Breast epithelium (tissue), 4 donors: Measurements from ENCODE around the gene SLC8A2. TPM values are rescaled to one million over a fixed set of nuclear protein-coding genes. Genes with fewer than 3 reads are reported as not detected.
"Not testable (repeated sequence)": the region's sequence is repeated elsewhere in the genome, so short reads cannot be mapped to it uniquely, and the experiment has no call there.

Experiments
- DNase-seq, 2 donors: peaks; one replicate each; pipeline ENCODE4 v3.0.0-alpha.2; 2019; ENCODE audit warnings: low spot score in 2 of 2
- H3K27ac ChIP-seq, 2 donors: fragments of 200-600 bp; sonication (generic) in 1 of 2; one replicate each; pipeline ENCODE4 v1.5.1; 2016 to 2019; ENCODE audit warnings: mild to moderate bottlenecking in 1 of 2
- H3K27me3 ChIP-seq, 2 donors: fragments of 200-600 bp; sonication (generic) in 1 of 2; one replicate each; pipeline versions ENCODE4 v1.5.1 to v1.6.0; 2017 to 2019; ENCODE audit warnings: control low read depth in 1 of 2, mild to moderate bottlenecking in 1 of 2
- H3K36me3 ChIP-seq: fragments of 200-600 bp; one replicate; pipeline ENCODE4 v1.5.1; 2019
- H3K4me1 ChIP-seq, 2 donors: fragments of 200-600 bp; sonication (generic); one replicate each; pipeline ENCODE4 v1.5.1; 2016 to 2019; ENCODE audit warnings: control low read depth in 1 of 2
- H3K4me3 ChIP-seq, 3 donors: fragments of 200-600 bp; sonication (generic); 1 replicate in 2 of 3; 2 replicates in 1 of 3; pipeline ENCODE4 v1.5.1; 2016 to 2019; ENCODE audit warnings: mild to moderate bottlenecking in 3 of 3, moderate library complexity in 2 of 3
- H3K9me3 ChIP-seq, 2 donors: fragments of 200-600 bp; sonication (generic) in 1 of 2; one replicate each; pipeline ENCODE4 v1.5.1; 2016 to 2019; ENCODE audit warnings: control low read depth in 1 of 2
- POLR2A ChIP-seq: fragments of 450-650 bp; IDR thresholded peaks from one replicate; pipeline ENCODE4 v1.6.1; 2016; ENCODE audit warnings: antibody characterized with exemption, mild to moderate bottlenecking, moderate library complexity
- POLR2AphosphoS5 ChIP-seq, 3 donors: sonication (generic); formaldehyde crosslinking; IDR thresholded peaks; one replicate each; pipeline ENCODE4 v1.6.1; 2017; ENCODE audit warnings: antibody characterized with exemption in 3 of 3
- intact Hi-C: fragments of 100-400 bp; cut with DNase I; formaldehyde crosslinking; loops from one replicate; pipeline ENCODE4 v1.15.1; 2023; ENCODE audit warnings: low total_unique reads
- total RNA-seq, 3 donors: library from RNA; depleted of rRNA; stranded (reverse); fragments of >200 nt; gene quantifications; one replicate each; pipeline ENCODE4 v1.1.0, GENCODE V29; 2016
- TF ChIP-seq, protein P1 (sequence below), 3 donors: fragments of 450-650 bp; IDR thresholded peaks; one replicate each; pipeline ENCODE4 v1.5.1; 2016 to 2017; ENCODE audit warnings: antibody characterized with exemption in 3 of 3, mild to moderate bottlenecking in 3 of 3, moderate library complexity in 3 of 3

SLC8A2 gene
- total RNA-seq, 3 donors from 2014 or later = under 0.01 to 0.29 TPM; not detected in 1

DNA sequence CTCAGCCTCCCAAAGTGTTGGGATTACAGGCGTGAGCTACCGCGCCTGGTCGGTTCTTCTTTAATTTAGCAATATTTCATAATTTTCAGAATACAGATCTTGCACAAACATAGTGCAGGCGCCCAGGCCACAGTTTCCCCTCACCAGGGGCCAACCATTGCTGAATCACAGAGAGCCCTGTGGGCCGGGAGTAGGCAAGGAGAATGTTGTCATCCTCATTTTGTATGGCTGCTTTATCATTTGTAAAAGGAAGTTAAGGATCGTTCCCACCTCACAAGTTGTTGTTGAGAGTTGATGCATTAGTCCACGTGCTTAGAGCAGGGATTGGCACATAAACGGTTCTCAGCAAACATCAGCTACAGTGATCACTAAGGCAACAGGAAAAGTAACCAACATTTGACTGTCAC is 82.5 kb downstream of the SLC8A2 start:
- no peaks in the 10 kb centered on the region for H3K9me3 ChIP-seq
- intact Hi-C loops = no loop called here
- H3K4me3 ChIP-seq = no peak overlapping the region
- no peaks in the 10 kb centered on the region for H3K36me3 ChIP-seq
- no peaks in the 10 kb centered on the region for H3K27me3 ChIP-seq
- DNase-seq = no peak
- no peak overlapping the region for H3K27ac ChIP-seq
- H3K4me1 ChIP-seq = no peaks in the 10 kb centered on the region
- TF ChIP-seq POLR2AphosphoS5 (IDR thresholded peaks at IDR 0.05) (no peak), POLR2A (no peak)
- TF ChIP-seq, protein P1, sequence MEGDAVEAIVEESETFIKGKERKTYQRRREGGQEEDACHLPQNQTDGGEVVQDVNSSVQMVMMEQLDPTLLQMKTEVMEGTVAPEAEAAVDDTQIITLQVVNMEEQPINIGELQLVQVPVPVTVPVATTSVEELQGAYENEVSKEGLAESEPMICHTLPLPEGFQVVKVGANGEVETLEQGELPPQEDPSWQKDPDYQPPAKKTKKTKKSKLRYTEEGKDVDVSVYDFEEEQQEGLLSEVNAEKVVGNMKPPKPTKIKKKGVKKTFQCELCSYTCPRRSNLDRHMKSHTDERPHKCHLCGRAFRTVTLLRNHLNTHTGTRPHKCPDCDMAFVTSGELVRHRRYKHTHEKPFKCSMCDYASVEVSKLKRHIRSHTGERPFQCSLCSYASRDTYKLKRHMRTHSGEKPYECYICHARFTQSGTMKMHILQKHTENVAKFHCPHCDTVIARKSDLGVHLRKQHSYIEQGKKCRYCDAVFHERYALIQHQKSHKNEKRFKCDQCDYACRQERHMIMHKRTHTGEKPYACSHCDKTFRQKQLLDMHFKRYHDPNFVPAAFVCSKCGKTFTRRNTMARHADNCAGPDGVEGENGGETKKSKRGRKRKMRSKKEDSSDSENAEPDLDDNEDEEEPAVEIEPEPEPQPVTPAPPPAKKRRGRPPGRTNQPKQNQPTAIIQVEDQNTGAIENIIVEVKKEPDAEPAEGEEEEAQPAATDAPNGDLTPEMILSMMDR (IDR thresholded peaks at IDR 0.05) = no peak

DNA sequence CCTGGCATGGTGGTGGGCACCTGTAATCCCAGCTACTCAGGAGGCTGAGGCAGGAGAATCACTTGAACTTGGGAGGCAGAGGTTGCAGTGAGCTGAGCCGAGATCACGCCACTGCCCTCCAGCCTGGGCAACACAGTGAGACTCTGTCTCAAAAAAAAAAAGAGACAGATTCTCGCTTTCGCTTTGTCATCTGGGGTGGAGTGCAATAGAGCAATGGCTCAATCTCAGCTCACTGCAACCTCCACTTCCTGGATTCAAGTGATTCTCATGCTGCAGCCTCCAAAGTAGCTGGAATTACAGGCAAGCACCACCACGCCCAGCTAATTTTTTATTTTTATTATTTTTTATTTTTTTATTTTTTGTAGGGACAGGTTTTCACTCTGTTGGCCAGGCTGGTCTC is 83.0 kb downstream of the SLC8A2 start:
- H3K27me3 ChIP-seq, H3K27ac ChIP-seq, H3K4me3 ChIP-seq, H3K4me1 ChIP-seq, intact Hi-C loops, H3K9me3 ChIP-seq, DNase-seq, H3K36me3 ChIP-seq: not testable (repeated sequence)

DNA sequence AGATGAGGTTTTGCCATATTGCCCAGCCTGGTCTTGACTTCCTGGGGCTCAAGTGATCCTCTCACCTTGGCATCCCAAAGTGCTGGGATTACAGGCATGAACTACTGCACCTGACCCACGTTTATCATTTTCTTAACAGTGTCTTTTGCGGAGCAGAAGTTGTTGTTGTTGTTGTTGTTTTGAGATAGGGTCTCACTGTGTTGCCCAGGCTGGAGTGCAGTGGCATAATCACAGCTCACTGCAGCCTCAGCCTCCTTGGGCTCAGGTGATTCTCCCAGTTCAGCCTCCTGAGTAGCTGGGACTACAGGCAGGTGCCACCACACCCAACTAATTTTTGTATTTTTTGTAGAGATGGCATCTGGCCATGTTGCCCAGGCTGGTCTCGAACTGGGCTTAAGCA is 84.1 kb downstream of the SLC8A2 start:
- intact Hi-C loops, H3K4me3 ChIP-seq, DNase-seq, H3K27me3 ChIP-seq, H3K36me3 ChIP-seq, H3K4me1 ChIP-seq, H3K9me3 ChIP-seq, H3K27ac ChIP-seq: not testable (repeated sequence)

DNA sequence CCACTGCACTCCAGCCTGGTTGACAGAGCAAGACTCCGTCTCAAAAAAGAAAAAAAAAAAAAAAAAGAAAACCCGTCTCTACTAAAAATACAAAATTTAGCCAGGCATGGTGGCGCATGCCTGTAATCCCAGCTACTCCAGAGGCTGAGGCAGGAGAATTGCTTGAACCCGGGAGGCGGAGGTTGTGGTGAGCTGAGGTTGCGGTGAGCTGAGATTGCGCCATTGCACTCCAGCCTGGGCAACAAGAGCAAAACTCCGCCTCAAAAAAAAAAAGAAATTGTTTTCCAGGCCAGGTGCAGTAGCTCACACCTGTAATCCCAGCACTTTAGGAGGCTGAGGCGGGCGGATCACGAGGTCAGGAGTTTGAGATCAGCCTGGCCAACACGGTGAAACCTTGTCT is 85.1 kb downstream of the SLC8A2 start:
- H3K9me3 ChIP-seq, H3K36me3 ChIP-seq, H3K27ac ChIP-seq, intact Hi-C loops, DNase-seq, H3K27me3 ChIP-seq, H3K4me3 ChIP-seq, H3K4me1 ChIP-seq: not testable (repeated sequence)

DNA sequence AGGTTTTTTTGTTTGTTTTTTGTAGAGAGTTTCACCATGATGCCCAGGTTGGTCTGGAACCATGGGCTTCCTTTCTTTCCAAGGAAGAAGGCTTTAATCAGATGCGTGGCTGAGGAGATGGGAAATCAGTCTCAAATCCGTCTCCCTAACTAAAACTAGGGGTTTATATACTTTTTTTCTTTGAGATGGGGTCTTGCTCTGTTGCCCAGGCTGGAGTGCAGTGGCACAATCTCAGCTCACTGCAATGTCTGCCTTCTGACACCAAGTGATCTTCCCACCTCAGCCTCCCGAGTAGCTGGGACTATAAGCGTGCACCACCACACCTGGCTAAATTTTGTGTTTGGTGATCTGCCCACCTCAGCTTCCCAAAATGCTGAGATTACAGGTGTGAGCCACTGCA is 87.2 kb downstream of the SLC8A2 start:
- H3K4me3 ChIP-seq, H3K27me3 ChIP-seq, H3K27ac ChIP-seq, H3K4me1 ChIP-seq, DNase-seq, intact Hi-C loops, H3K36me3 ChIP-seq, H3K9me3 ChIP-seq: not testable (repeated sequence)

DNA sequence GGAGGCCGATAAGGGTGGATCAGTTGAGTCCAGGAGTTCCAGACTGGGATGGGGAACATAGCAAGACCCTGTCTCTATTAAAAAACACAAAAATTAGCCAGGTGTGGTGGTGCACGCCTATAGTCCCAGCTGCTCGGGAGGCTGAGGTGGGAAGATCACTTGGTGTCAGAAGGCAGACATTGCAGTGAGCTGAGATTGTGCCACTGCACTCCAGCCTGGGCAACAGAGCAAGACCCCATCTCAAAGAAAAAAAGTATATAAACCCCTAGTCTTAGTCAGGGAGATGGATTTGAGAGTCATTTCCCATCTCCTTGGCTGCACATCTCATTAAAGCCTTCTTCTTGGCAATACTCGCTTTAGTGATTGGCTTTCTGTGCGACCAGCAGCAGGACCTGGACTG is 87.8 kb downstream of the SLC8A2 start:
- not testable (repeated sequence) for H3K4me3 ChIP-seq, H3K27me3 ChIP-seq, DNase-seq, H3K36me3 ChIP-seq, H3K9me3 ChIP-seq, H3K4me1 ChIP-seq, H3K27ac ChIP-seq
- intact Hi-C loops = loop anchor here (2.0 kb wide), 1 partner anchor 73 kb away; no protein-coding TSS in a partner anchor

DNA sequence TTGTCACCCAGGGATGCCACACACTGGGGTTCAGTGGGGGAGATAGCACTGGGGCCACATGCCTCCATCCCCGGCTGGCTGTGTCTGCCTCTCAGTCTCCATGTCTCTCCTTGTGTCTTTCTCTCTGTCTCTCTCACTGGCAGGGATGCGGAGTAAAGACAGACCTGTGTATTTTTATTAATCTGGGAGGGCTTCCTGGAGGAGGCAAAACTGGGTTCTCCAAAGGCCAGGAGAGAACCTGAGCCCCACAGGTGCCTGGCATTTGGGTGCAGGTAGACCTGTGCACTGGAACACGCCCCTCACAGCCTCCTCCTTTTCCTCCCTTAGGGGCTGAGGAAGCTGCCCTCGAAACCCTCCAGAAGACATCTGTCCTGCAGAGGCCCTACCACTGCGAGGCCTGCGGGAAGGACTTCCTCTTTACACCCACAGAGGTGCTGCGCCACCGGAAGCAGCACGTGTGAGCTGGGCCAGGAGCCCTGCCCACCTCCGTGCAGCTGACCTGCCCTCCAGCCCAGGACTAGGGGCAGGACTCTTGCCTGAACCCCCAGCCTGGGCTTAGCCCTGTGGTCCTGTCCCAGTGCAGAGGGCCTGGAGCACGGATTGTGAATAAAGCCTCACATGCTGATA is 89.9 kb downstream of the SLC8A2 start:
- no peak for DNase-seq
- no peak for TF ChIP-seq POLR2AphosphoS5 (IDR thresholded peaks at IDR 0.05)
- no peak for TF ChIP-seq POLR2A
- TF ChIP-seq, protein P1 (IDR thresholded peaks at IDR 0.05) = no peak
- Histone ChIP-seq H3K4me1 (no peaks in the 10 kb centered on the region), H3K4me3 (no peak overlapping the region), H3K27ac (no peak overlapping the region), H3K36me3 (peaks cover under 1% of the 10 kb centered on the region), H3K9me3 (no peaks in the 10 kb centered on the region), H3K27me3 (no peaks in the 10 kb centered on the region)
- intact Hi-C loops = loop anchor here (2.0 kb wide), 1 partner anchor 71 kb away; no protein-coding TSS in a partner anchor

DNA sequence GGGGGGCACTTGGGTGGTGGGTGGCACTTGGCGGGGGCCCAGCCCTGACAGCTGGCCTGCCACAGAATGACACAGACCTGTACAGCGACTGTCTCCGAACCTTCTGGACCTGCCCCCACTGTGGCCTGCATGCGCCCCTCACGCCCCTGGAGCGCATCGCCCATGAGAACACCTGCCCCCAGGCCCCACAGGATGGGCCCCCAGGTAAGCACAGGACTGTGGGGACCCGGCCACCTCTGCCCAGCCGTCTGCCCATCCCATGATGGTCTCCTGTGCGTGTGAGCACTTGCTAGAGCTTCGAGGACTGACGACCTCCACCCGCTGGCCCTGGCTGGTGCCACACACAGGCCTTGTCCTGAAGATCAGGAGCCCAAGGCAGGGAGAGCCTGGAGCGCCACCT is 90.6 kb downstream of the SLC8A2 start:
- Histone ChIP-seq H3K27ac (no peak overlapping the region), H3K4me1 (no peaks in the 10 kb centered on the region), H3K36me3 (peaks cover 5% of the 10 kb centered on the region)

More for the DNA sequence above, 90.6 kb downstream of the SLC8A2 start:
- no peaks in the 10 kb centered on the region for H3K27me3 ChIP-seq
- no peak overlapping the region for H3K4me3 ChIP-seq
- no peak for DNase-seq
- TF ChIP-seq, protein P1 (IDR thresholded peaks at IDR 0.05) = no peak
- TF ChIP-seq POLR2A (no peak), POLR2AphosphoS5 (IDR thresholded peaks at IDR 0.05) (no peak)
- no peaks in the 10 kb centered on the region for H3K9me3 ChIP-seq
- intact Hi-C loops = no loop called here
